ENCODE data around the gene WDR83.
"Not testable (repeated sequence)": the region's sequence is repeated elsewhere in the genome, so short reads cannot be mapped to it uniquely, and the experiment has no call there.

The WDR83 gene

DNA sequence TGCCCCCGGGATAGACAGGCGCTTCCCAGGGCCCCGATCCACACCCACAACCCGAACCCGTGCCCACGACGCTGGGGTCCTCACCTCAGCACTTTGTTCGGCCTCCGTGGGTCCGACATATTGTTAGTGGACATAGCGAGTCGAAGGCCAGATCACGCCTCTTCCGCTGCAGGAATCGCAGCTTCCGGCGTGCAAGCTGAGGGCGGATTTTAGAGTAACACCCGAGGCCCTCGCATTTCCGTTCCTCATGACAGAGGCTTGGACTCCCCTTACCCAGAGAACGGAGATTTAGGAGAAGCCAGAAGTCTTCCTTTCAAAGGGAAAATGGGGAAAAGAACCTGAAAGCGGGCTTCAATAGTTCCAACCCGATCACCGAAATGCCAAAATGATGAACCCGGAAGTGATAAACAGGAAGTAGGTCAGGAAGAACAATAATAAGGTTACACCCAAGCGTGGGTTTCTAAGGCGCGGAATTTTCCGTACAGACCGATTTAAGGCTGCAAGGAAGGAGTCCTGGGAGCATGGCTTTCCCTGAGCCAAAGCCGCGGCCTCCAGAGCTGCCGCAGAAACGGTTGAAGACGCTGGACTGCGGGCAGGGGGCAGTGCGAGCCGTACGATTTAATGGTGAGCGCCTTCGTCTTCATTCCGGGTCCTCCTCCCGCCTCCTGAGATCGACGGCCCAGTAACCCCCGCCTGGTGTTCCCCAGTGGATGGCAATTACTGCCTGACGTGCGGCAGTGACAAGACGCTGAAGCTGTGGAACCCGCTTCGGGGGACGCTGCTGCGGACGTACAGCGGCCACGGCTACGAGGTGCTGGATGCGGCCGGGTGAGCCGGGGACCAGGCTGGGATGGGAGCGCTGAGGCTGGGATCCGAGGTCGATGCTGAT, 2.9 kb downstream of the WDR83 start:
- H3K36me3 Mint-ChIP-seq, result peaks cover 8% of the 10 kb centered on the region

DNA sequence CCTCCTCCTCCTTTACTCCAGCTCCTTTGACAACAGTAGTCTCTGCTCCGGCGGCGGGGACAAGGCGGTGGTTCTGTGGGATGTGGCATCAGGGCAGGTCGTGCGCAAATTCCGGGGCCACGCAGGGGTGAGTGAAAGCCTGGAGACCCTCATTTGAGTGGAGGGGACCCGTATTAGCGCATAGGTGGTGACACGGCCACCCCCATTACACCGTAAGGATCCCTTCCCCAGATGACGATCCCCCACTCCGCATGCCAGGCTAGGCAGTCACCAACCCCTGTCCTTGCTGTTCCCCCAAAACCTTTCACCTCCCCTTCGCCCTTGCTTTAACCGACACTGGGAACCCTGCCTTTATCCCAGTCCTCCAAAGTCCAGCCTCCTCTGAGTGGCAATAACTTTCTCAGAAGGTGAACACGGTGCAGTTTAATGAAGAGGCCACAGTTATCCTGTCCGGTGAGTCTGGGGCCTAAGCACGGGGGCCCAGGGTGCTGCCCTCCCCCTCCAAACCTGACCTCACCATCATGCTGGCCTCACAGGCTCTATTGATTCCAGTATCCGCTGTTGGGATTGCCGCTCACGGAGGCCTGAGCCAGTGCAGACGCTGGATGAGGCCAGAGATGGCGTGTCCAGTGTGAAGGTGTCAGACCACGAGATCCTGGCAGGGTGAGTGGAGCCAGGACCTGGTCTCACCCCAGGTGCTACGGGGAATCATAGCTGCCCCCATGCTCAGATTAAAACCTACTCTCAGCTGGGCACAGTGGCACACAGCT, 3.7 kb downstream of the WDR83 start:
- H3K27me3 Mint-ChIP-seq, result no peaks in the 10 kb centered on the region
- H3K4me3 Mint-ChIP-seq, result peak overlapping the region; percentile 94
- H3K4me1 Mint-ChIP-seq, result peaks cover 40% of the 10 kb centered on the region

More for the DNA sequence above, 2.9 kb downstream of the WDR83 start:
- no peaks in the 10 kb centered on the region for H3K9me3 Mint-ChIP-seq
- H3K27me3 Mint-ChIP-seq, result no peaks in the 10 kb centered on the region
- peaks cover 49% of the 10 kb centered on the region for H3K4me1 Mint-ChIP-seq
- H3K4me3 Mint-ChIP-seq, result peak overlapping the region; percentile 94
- H3K27ac Mint-ChIP-seq, result peak overlapping the region; percentile 100

DNA sequence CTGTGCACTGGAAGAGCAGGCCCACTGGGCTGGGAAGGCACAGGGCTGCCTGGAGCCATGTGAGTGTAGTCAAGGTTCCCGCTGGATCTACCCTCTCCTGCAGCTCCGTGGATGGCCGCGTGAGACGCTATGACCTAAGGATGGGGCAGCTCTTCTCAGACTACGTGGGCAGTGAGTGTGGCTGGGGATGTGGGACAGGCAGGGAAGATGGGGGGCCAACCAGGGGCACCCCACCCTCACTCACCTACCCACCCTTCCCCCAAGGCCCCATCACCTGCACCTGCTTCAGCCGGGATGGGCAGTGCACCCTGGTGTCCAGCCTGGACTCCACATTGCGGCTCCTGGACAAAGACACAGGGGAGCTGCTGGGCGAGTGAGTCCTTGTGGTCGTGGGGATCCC, 6.1 kb downstream of the WDR83 start:
- Mint-ChIP-seq H3K27ac (no peak overlapping the region), H3K36me3 (peaks cover 11% of the 10 kb centered on the region), H3K4me1 (peaks cover 33% of the 10 kb centered on the region), H3K4me3 (no peak overlapping the region), H3K27me3 (no peaks in the 10 kb centered on the region), H3K9me3 (no peaks in the 10 kb centered on the region)

More for the DNA sequence above, 3.7 kb downstream of the WDR83 start:
- Mint-ChIP-seq H3K27ac (peak overlapping the region; percentile 100), H3K36me3 (peaks cover 8% of the 10 kb centered on the region), H3K9me3 (no peaks in the 10 kb centered on the region)

DNA sequence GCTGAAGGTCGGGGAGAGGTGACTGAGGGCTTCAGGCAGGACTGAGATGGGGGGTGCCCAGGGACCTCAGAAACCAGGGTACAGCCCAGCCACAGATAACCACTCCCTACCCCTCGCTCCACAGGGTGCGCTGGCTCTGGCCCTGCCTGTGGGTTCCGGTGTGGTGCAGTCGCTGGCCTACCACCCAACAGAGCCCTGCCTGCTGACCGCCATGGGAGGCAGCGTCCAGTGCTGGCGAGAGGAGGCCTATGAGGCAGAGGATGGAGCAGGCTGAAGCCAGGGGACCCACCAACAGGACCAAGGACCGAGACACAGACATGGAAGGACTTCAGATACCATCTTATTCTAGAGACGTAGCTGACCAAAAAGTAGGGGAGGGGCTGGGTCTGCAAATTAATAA, 8.8 kb downstream of the WDR83 start:
- Mint-ChIP-seq H3K4me1 (peaks cover 28% of the 10 kb centered on the region), H3K9me3 (no peaks in the 10 kb centered on the region), H3K27me3 (no peaks in the 10 kb centered on the region), H3K27ac (no peak overlapping the region), H3K36me3 (peaks cover 10% of the 10 kb centered on the region), H3K4me3 (no peak overlapping the region)

DNA sequence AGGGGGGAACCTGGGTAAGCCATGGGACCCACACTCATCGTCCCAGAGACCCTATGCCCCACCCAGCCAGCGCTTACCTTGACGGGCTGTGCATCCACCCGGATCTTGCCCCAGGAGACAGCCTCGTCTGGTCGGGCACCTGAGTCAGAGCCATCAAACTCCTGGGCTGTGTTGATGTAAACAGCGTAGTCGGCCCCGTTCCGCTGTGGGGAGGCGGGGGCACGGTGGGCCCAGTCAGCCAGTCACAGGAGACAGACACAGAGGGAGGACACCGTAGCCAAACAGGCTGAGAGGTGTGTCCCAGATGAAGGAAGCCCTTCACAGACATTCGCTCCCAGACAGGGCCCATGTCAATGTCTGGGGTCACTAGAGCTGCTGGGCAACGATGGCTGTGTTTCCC, 9.3 kb downstream of the WDR83 start:
- Mint-ChIP-seq H3K27ac (no peak overlapping the region), H3K9me3 (no peaks in the 10 kb centered on the region), H3K4me1 (peaks cover 30% of the 10 kb centered on the region), H3K36me3 (peaks cover 11% of the 10 kb centered on the region), H3K27me3 (no peaks in the 10 kb centered on the region), H3K4me3 (no peak overlapping the region)

DNA sequence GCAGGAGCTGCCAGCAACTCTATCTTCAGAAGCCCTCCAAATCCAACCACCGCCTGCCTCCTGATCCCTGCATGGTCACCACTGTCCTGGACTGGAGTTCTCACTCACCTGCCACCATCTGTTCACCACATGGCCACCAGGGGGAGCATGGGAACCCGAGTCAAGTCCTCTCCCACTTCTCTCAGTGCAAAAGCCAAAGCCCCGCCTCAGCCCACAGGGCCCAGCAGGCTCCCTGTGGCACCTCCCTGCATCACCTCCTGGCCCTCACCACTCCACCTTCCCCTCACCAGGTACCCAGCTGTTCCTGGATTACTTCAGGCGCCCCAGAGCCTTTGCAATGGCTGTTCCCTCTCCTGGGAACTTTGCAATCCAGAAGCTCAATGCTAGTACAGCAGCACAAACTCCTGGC, 9.8 kb downstream of the WDR83 start:
- Mint-ChIP-seq H3K4me1 (peaks cover 34% of the 10 kb centered on the region), H3K27me3 (no peaks in the 10 kb centered on the region), H3K27ac (no peak overlapping the region), H3K36me3 (peaks cover 14% of the 10 kb centered on the region), H3K4me3 (no peak overlapping the region), H3K9me3 (no peaks in the 10 kb centered on the region)

DNA sequence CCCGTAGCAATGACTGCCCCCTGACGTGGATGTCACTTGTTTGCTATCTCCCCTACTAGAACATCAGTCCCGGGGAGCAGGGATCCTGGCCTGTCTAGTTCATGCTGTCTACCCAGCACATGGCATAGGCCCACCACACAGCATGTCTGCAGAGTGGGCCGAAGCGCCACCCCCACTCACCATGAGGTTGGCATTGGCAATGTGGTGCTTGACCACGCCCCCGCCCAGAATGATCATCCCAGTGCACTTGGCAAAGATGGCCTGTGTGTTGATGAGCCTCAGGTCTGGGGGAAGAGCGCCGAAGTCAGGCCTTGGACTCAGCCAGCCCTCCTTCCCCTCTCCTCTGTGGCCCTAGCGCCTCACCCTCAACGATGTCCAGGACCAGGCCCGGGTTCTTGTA, 10.3 kb downstream of the WDR83 start:
- H3K36me3 Mint-ChIP-seq, result peaks cover 14% of the 10 kb centered on the region
- no peaks in the 10 kb centered on the region for H3K27me3 Mint-ChIP-seq
- H3K9me3 Mint-ChIP-seq, result no peaks in the 10 kb centered on the region
- no peak overlapping the region for H3K27ac Mint-ChIP-seq
- peaks cover 32% of the 10 kb centered on the region for H3K4me1 Mint-ChIP-seq
- no peak overlapping the region for H3K4me3 Mint-ChIP-seq

DNA sequence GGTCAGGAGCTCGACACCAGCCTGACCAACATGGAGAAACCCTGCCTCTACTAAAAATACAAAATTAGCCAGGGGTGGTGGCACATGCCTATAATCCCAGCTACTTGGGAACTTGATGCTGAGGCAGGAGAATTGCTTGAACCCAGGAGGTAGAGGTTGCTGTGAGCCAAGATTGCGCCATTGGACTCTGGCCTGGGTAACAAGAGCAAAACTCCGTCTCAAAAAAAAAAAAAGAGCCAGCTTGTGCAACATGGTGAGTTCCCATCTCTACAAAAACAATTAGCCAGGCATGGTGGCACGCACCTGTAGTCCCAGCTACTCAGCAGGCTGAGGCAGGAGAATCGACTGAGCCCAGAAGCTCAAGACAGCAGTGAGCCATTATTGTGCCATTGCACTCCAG, 11.4 kb downstream of the WDR83 start:
- H3K9me3 Mint-ChIP-seq, H3K27me3 Mint-ChIP-seq, H3K4me3 Mint-ChIP-seq, H3K27ac Mint-ChIP-seq: not testable (repeated sequence)
- Mint-ChIP-seq H3K36me3 (peaks cover 12% of the 10 kb centered on the region), H3K4me1 (peaks cover 28% of the 10 kb centered on the region)

DNA sequence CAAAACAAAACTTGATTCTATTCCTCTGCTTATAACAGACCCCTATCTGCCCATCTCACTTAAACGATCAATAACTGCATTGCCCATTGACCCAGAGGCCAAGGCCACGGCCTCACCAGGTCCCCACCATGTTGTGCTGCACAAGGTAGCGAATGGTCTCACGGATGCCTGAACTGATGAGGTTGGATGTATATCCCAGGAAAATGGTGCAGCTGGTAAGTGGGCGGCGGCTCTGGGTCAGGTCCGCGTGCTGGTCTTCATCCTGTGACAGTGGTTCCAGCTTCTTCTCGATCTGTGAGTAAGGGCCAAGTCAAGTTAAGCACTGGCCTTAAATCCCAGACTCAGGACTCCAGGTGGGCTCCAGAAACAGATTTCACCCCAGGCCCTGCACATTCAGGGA, 13.4 kb downstream of the WDR83 start:
- peak overlapping the region; percentile 100 for H3K4me3 Mint-ChIP-seq
- peaks cover 8% of the 10 kb centered on the region for H3K36me3 Mint-ChIP-seq
- no peaks in the 10 kb centered on the region for H3K27me3 Mint-ChIP-seq
- peaks cover 28% of the 10 kb centered on the region for H3K4me1 Mint-ChIP-seq
- H3K9me3 Mint-ChIP-seq, result no peaks in the 10 kb centered on the region
- peak overlapping the region; percentile 17 for H3K27ac Mint-ChIP-seq

DNA sequence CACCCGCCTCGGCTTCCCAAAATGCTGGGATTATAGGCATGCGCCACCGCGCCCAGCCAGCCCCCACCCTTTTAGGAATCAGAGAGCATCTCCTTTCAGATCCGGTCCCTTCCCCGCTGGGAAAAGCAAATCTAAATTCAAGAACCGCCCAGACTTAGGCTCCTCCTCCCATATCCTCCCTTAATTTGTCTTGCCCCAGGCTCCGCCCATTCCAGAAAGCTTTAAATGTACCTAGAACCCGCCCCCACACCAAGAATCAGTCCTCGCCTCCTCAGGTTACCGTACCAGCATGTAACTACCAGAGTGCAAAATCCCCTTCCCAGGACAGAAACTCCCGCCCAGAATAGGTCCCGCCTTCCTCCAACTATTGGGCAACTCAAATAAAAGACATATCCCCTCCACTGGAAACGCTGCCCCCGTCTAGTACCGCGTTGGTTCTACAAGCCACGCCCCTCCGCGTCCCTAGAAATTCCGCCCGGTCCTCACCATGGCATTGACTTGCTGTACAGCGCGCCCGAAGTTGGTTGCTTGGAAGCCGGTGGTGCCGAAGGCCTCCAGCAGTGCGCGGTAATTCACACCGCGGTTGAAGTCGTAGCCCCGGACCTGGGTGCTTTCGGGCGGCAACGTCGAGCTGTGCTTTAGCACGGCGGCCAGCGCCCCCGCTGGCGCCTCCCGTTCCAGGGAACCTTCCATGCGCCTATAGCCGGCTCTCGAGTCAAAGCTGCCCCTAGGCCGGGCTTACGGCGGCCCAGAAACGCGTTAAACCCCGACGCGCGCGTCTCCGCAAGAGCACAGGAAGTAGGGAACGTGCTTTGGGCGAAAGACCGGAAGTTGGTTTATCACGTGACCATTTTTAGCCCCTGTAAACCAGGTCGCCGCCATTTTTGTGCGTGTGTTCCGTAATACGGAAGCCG, 14.7 kb downstream of the WDR83 start, which contains the start of gene DHPS:
Gene DHPS, minus strand, starts transcription at position 807 of the 914 bp plus-strand sequence. Its CDS starts 114 bp downstream, at position 693.
- Mint-ChIP-seq H3K4me1 (peaks cover 26% of the 10 kb centered on the region), H3K4me3 (peak within 1 kb of the TSS; percentile 100), H3K27ac (peak within 1 kb of the TSS; percentile 92), H3K27me3 (no peaks in the 10 kb centered on the region), H3K36me3 (peaks cover 7% of the 10 kb centered on the region), H3K9me3 (no peaks in the 10 kb centered on the region)

DNA sequence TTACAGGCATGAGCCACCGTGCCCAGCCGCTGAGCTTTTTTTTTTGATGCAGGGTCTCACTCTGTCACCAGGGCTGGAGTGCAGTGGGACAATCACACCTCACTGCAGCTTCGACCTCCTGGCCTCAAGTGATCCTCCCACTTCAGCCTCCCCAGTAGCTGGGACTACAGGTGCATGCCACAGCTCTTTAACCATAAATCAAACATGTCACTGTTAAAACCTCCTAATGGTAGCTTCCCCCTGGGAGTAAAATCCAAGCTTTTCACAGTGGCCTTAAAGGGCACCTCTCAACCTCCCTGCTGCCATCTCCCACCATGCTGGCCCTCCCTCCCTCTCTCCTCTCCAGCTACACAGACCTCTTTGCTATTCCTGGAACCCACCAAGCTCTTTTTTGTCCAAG, 19.2 kb downstream of the WDR83 start:
- Mint-ChIP-seq H3K27me3 (no peaks in the 10 kb centered on the region), H3K4me3 (no peak overlapping the region), H3K9me3 (no peaks in the 10 kb centered on the region), H3K4me1 (peaks cover 5% of the 10 kb centered on the region), H3K36me3 (peaks cover 4% of the 10 kb centered on the region), H3K27ac (no peak overlapping the region)

DNA sequence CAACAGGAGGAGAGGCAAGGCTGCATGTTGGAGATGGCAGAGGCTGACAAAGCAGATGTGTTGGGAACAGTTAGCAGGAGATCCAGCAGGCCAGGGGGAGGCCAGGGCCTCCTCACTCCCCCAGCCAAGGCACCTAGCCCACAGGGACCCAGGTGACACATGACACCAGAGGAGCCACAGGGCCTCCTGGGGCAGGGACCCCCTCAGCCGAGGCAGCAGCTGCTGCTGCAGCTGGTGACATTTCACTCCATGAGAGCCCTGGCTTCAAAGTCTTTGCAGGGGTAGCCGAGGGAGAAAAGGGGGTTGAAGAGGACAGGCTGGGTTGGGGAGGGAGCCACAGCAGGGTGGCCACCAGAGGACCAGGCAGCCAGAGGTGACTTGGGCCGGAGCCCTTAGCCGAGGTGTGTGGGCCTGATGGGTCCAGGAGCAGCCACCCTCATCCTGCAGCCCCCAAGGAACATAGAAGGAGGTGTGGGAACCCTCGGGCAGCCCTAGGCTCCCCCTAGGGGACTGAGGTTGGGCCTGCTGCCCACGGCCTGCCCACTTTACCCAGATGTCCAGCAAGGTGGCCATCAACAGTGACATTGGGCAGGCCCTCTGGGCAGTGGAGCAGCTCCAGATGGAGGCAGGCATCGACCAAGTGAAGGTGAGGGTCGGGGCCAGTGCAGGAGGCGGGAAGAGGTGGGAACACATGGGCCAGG, 21.0 kb downstream of the WDR83 start, which contains the start of gene GNG14:
Gene GNG14, plus strand, starts transcription at position 503 of the 701 bp plus-strand sequence. Its CDS starts 51 bp downstream, at position 554.
- H3K27me3 Mint-ChIP-seq, result no peaks in the 10 kb centered on the region
- H3K4me3 Mint-ChIP-seq, result no peak within 1 kb of the TSS
- H3K27ac Mint-ChIP-seq, result no peak within 1 kb of the TSS
- H3K4me1 Mint-ChIP-seq, result no peaks in the 10 kb centered on the region
- H3K9me3 Mint-ChIP-seq, result no peaks in the 10 kb centered on the region
- no peaks in the 10 kb centered on the region for H3K36me3 Mint-ChIP-seq

DNA sequence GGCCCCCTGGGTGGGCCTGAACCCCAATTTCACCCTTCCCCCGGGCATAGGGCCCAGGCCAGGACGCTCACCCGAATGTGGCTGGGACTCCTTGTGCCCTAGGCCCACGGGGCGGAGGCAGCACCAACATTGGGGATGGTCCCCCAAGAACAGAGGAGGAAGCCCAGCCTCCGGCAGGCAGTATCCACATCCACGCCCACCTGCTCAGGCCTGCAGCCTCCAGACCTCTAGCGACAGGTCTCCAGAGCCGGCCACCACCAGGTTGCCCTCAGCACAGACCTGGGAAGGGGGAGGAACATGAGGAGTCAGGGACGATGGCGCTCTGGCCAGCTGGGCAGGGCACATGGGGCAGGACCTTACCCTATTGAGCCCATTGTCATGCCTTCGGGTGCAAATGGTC, 22.4 kb downstream of the WDR83 start:
- Mint-ChIP-seq H3K27me3 (no peaks in the 10 kb centered on the region), H3K4me1 (no peaks in the 10 kb centered on the region), H3K9me3 (no peaks in the 10 kb centered on the region), H3K27ac (no peak overlapping the region), H3K36me3 (no peaks in the 10 kb centered on the region), H3K4me3 (no peak overlapping the region)

DNA sequence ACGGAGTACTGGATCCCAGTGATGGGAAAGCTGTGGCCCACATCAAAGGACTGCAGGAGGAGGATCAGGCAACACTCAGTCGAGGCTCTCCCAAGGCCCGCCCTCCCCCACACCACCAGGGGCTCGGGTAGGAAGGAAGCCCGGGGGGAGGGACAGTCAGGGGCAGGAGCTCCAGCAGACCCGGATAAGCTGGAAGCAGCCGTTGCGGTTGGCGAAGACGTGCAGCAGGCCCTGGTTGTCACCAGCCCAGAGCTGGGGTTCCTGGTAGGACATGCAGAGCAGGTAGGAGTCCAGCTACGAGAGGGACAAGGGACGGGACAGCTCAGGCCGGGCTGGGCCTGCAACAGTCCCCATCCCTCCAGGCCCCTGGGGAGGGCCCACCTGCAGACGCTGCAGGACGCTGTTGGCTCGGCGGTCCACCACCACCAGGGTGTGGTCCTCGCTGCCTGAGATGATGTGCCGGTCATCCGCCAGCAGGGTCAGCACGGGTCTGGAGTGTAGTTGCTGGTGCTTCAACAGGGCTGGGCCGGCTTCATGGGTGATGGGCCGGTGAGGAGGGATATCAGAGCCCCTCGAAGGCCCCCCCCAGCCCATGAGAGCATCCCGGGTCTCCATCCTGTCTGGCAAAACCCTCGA, 23.1 kb downstream of the WDR83 start:
- no peaks in the 10 kb centered on the region for H3K4me1 Mint-ChIP-seq
- H3K27me3 Mint-ChIP-seq, result no peaks in the 10 kb centered on the region
- no peak overlapping the region for H3K4me3 Mint-ChIP-seq
- H3K27ac Mint-ChIP-seq, result no peak overlapping the region
- H3K9me3 Mint-ChIP-seq, result no peaks in the 10 kb centered on the region
- no peaks in the 10 kb centered on the region for H3K36me3 Mint-ChIP-seq
